ENCODE results near the gene LOXL4.

LOXL4 gene

GRCh38 chr10:98261436-98262277 is 6.3 kb downstream of the LOXL4 start:
- no peak overlapping the region for H3K14ac ChIP-seq (ENCODE audit: low read length in 2 of 2)
- no peak overlapping the region for H3K4ac ChIP-seq (ENCODE audit: low read depth in 1 of 2, low read length in 2 of 2)
- peaks cover 42% of the 10 kb centered on the region for H3K4me1 ChIP-seq (ENCODE audit: control insufficient read depth, insufficient read depth, low read depth, low read length)
- H2BK12ac ChIP-seq (ENCODE audit: low read length in 2 of 2) = no peak overlapping the region
- no peaks in the 10 kb centered on the region for H3K9me3 ChIP-seq (ENCODE audit: control insufficient read depth, low read length)
- H3K27ac ChIP-seq (ENCODE audit: low read length, poor library complexity, severe bottlenecking) = no peak overlapping the region
- no peak overlapping the region for H3K9ac ChIP-seq (ENCODE audit: low read length)
- no peak for DNase-seq
- H3K4me3 ChIP-seq (ENCODE audit: insufficient read depth in 1 of 2, low read depth in 1 of 2, low read length in 2 of 2) = no peak overlapping the region
- H3K4me2 ChIP-seq (ENCODE audit: low read length, poor library complexity, severe bottlenecking) = no peak overlapping the region
- no peak overlapping the region for H2AFZ ChIP-seq (ENCODE audit: low read depth, low read length)
- no peaks in the 10 kb centered on the region for H3K27me3 ChIP-seq (ENCODE audit: control insufficient read depth in 1 of 2, insufficient read depth in 1 of 2, low read length in 2 of 2)
- H2BK15ac ChIP-seq (ENCODE audit: low read depth, poor library complexity, severe bottlenecking) = no peak overlapping the region
- H2BK5ac ChIP-seq (ENCODE audit: low read depth, low read length, poor library complexity, severe bottlenecking) = no peak overlapping the region
- no peak overlapping the region for H4K91ac ChIP-seq (ENCODE audit: low read length)
- H4K8ac ChIP-seq (ENCODE audit: low read length) = no peak overlapping the region
- peaks cover 50 to 51% of the 10 kb centered on the region in 2 experiments for H3K36me3 ChIP-seq (ENCODE audit: control insufficient read depth in 1 of 2, insufficient read depth in 2 of 2, low read depth in 1 of 2, low read length in 2 of 2)
- no peak overlapping the region for H2AK5ac ChIP-seq (ENCODE audit: low read length, severe bottlenecking)
- peaks cover 7% of the 10 kb centered on the region for H3K79me1 ChIP-seq (replicated peaks; ENCODE audit: low read length, poor library complexity, severe bottlenecking)
- H3K23ac ChIP-seq (ENCODE audit: low read length in 2 of 2) = no peak overlapping the region
- H2BK120ac ChIP-seq (ENCODE audit: low read depth, low read length) = no peak overlapping the region
- WGBS = 89% methylated on average over 14 of the region's 15 CpGs
- H3K18ac ChIP-seq (ENCODE audit: low read depth in 1 of 2, low read length in 2 of 2) = no peak overlapping the region

DNA sequence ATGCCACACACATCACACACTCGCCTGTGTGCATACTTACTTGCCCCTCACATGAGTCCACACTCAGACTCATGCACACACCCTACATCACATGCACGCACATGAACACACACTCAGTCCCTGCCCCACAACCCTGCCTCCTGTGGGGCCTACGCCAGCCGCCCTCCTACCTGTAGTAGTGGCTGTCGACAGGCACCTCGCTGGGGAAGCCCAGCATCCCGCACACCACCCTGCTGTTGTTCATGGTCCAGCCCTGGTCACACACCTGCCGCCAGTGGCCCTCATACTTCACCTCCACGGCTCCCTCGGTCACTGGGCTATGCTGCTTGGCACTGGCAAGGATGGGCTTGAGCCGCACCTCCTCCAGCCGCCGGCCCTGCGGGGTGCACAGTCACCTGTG is 7.2 kb downstream of the LOXL4 start:
- Histone ChIP-seq H3K36me3 (ENCODE audit: control insufficient read depth in 1 of 2, insufficient read depth in 2 of 2, low read depth in 1 of 2, low read length in 2 of 2) (peaks cover 54 to 59% of the 10 kb centered on the region in 2 experiments), H2BK15ac (ENCODE audit: low read depth, poor library complexity, severe bottlenecking) (no peak overlapping the region), H3K4me1 (ENCODE audit: control insufficient read depth, insufficient read depth, low read depth, low read length) (peaks cover 33% of the 10 kb centered on the region), H2BK5ac (ENCODE audit: low read depth, low read length, poor library complexity, severe bottlenecking) (no peak overlapping the region), H4K91ac (ENCODE audit: low read length) (peak overlapping the region; percentile 58), H3K4me2 (ENCODE audit: low read length, poor library complexity, severe bottlenecking) (no peak overlapping the region), H2AK5ac (ENCODE audit: low read length, severe bottlenecking) (no peak overlapping the region), H3K18ac (ENCODE audit: low read depth in 1 of 2, low read length in 2 of 2) (peak overlapping the region in 1 of 2 experiments; percentile 13), H3K27ac (ENCODE audit: low read length, poor library complexity, severe bottlenecking) (no peak overlapping the region), H3K23ac (ENCODE audit: low read length in 2 of 2) (no peak overlapping the region), H4K8ac (ENCODE audit: low read length) (no peak overlapping the region), H3K79me1 (replicated peaks; ENCODE audit: low read length, poor library complexity, severe bottlenecking) (peaks cover 7% of the 10 kb centered on the region), H3K9ac (ENCODE audit: low read length) (no peak overlapping the region), H3K4ac (ENCODE audit: low read depth in 1 of 2, low read length in 2 of 2) (no peak overlapping the region), H3K4me3 (ENCODE audit: insufficient read depth in 1 of 2, low read depth in 1 of 2, low read length in 2 of 2) (no peak overlapping the region), H3K27me3 (ENCODE audit: control insufficient read depth in 1 of 2, insufficient read depth in 1 of 2, low read length in 2 of 2) (no peaks in the 10 kb centered on the region), H2BK120ac (ENCODE audit: low read depth, low read length) (no peak overlapping the region), H2BK12ac (ENCODE audit: low read length in 2 of 2) (no peak overlapping the region), H3K9me3 (ENCODE audit: control insufficient read depth, low read length) (no peaks in the 10 kb centered on the region), H3K14ac (ENCODE audit: low read length in 2 of 2) (no peak overlapping the region), H2AFZ (ENCODE audit: low read depth, low read length) (no peak overlapping the region)
- WGBS = 91% methylated on average over 14 of the region's 14 CpGs
- DNase-seq = no peak

GRCh38 chr10:98260350-98260749 is 7.6 kb downstream of the LOXL4 start:
- no peak overlapping the region for H3K4me2 ChIP-seq (ENCODE audit: low read length, poor library complexity, severe bottlenecking)
- no peak overlapping the region for H3K14ac ChIP-seq (ENCODE audit: low read length in 2 of 2)
- no peak overlapping the region for H3K23ac ChIP-seq (ENCODE audit: low read length in 2 of 2)
- no peak overlapping the region for H3K4me3 ChIP-seq (ENCODE audit: insufficient read depth in 1 of 2, low read depth in 1 of 2, low read length in 2 of 2)
- H3K4ac ChIP-seq (ENCODE audit: low read depth in 1 of 2, low read length in 2 of 2) = no peak overlapping the region
- no peak overlapping the region for H2AFZ ChIP-seq (ENCODE audit: low read depth, low read length)
- H3K9me3 ChIP-seq (ENCODE audit: control insufficient read depth, low read length) = no peaks in the 10 kb centered on the region
- peak overlapping the region in 1 of 2 experiments; percentile 13 for H3K18ac ChIP-seq (ENCODE audit: low read depth in 1 of 2, low read length in 2 of 2)
- H3K27ac ChIP-seq (ENCODE audit: low read length, poor library complexity, severe bottlenecking) = no peak overlapping the region
- H2BK5ac ChIP-seq (ENCODE audit: low read depth, low read length, poor library complexity, severe bottlenecking) = no peak overlapping the region
- H4K91ac ChIP-seq (ENCODE audit: low read length) = no peak overlapping the region
- 40% methylated on average over 9 of the region's 9 CpGs for WGBS
- H2BK15ac ChIP-seq (ENCODE audit: low read depth, poor library complexity, severe bottlenecking) = no peak overlapping the region
- no peak overlapping the region for H2AK5ac ChIP-seq (ENCODE audit: low read length, severe bottlenecking)
- H4K8ac ChIP-seq (ENCODE audit: low read length) = no peak overlapping the region
- H3K4me1 ChIP-seq (ENCODE audit: control insufficient read depth, insufficient read depth, low read depth, low read length) = peaks cover 34% of the 10 kb centered on the region
- H3K36me3 ChIP-seq (ENCODE audit: control insufficient read depth in 1 of 2, insufficient read depth in 2 of 2, low read depth in 1 of 2, low read length in 2 of 2) = peaks cover 58 to 62% of the 10 kb centered on the region in 2 experiments
- H2BK120ac ChIP-seq (ENCODE audit: low read depth, low read length) = no peak overlapping the region
- no peak overlapping the region for H3K9ac ChIP-seq (ENCODE audit: low read length)
- no peak overlapping the region for H2BK12ac ChIP-seq (ENCODE audit: low read length in 2 of 2)
- peaks cover 7% of the 10 kb centered on the region for H3K79me1 ChIP-seq (replicated peaks; ENCODE audit: low read length, poor library complexity, severe bottlenecking)
- H3K27me3 ChIP-seq (ENCODE audit: control insufficient read depth in 1 of 2, insufficient read depth in 1 of 2, low read length in 2 of 2) = no peaks in the 10 kb centered on the region
- DNase-seq = peak; percentile 26

- Histone ChIP-seq H3K23ac (ENCODE audit: low read length in 2 of 2) (no peak overlapping the region), H2BK12ac (ENCODE audit: low read length in 2 of 2) (peak overlapping the region in 1 of 2 experiments; percentile 28), H3K18ac (ENCODE audit: low read depth in 1 of 2, low read length in 2 of 2) (no peak overlapping the region), H3K14ac (ENCODE audit: low read length in 2 of 2) (peak overlapping the region in 1 of 2 experiments; percentile 4), H3K27ac (ENCODE audit: low read length, poor library complexity, severe bottlenecking) (no peak overlapping the region), H2BK120ac (ENCODE audit: low read depth, low read length) (no peak overlapping the region), H3K79me1 (replicated peaks; ENCODE audit: low read length, poor library complexity, severe bottlenecking) (peaks cover 6% of the 10 kb centered on the region), H4K91ac (ENCODE audit: low read length) (no peak overlapping the region), H2BK5ac (ENCODE audit: low read depth, low read length, poor library complexity, severe bottlenecking) (no peak overlapping the region), H3K4me3 (ENCODE audit: insufficient read depth in 1 of 2, low read depth in 1 of 2, low read length in 2 of 2) (no peak overlapping the region), H3K9me3 (ENCODE audit: control insufficient read depth, low read length) (no peaks in the 10 kb centered on the region), H2AK5ac (ENCODE audit: low read length, severe bottlenecking) (no peak overlapping the region), H3K36me3 (ENCODE audit: control insufficient read depth in 1 of 2, insufficient read depth in 2 of 2, low read depth in 1 of 2, low read length in 2 of 2) (peaks cover 59 to 67% of the 10 kb centered on the region in 2 experiments), H2BK15ac (ENCODE audit: low read depth, poor library complexity, severe bottlenecking) (no peak overlapping the region), H3K4ac (ENCODE audit: low read depth in 1 of 2, low read length in 2 of 2) (no peak overlapping the region), H3K4me1 (ENCODE audit: control insufficient read depth, insufficient read depth, low read depth, low read length) (peaks cover 34% of the 10 kb centered on the region), H3K9ac (ENCODE audit: low read length) (no peak overlapping the region), H3K4me2 (ENCODE audit: low read length, poor library complexity, severe bottlenecking) (no peak overlapping the region), H2AFZ (ENCODE audit: low read depth, low read length) (no peak overlapping the region), H4K8ac (ENCODE audit: low read length) (no peak overlapping the region), H3K27me3 (ENCODE audit: control insufficient read depth in 1 of 2, insufficient read depth in 1 of 2, low read length in 2 of 2) (no peaks in the 10 kb centered on the region)
- peak; percentile 61 for DNase-seq
- WGBS = 72% methylated on average over 13 of the region's 14 CpGs
Measured at GRCh38 chr10:98259606-98260315, 8.2 kb downstream of the LOXL4 start.

Measured in mesenchymal stem cell (in vitro differentiated cells and primary cell).